LNCaP clone FGC (cell line): Measurements from ENCODE around the gene SERINC2.

ENCODE experiments used
- DNase-seq: peaks from one replicate; pipeline ENCODE4 v3.0.0-alpha.2; 2011; ENCODE audit warnings: low read depth
- H3K4me3 ChIP-seq: 2 replicates; pipeline ENCODE4 v1.5.1; 2011; ENCODE audit warnings: mild to moderate bottlenecking, low read depth, low read length, control low read depth
- CTCF ChIP-seq: IDR thresholded peaks from 2 replicates; pipeline ENCODE4 v1.5.1; 2012; ENCODE audit warnings: mild to moderate bottlenecking; ENCODE audit not compliant: control insufficient read depth, insufficient read depth; ENCODE audit errors: extremely low read depth

The SERINC2 gene

GRCh38 chr1:31482482-31483011 lies 69.5 kb downstream of the SERINC2 start:
- DNase-seq = no peak
- no peak overlapping the region for H3K4me3 ChIP-seq
- TF ChIP-seq CTCF = no peak

GRCh38 chr1:31483012-31483946 lies 70.3 kb downstream of the SERINC2 start:
- DNase-seq = no peak
- no peak for TF ChIP-seq CTCF
- no peak overlapping the region for H3K4me3 ChIP-seq
